CD14-positive monocyte (primary cell): ENCODE measurements around the gene DLL4. TPM values are rescaled to one million over a fixed set of nuclear protein-coding genes. Genes with fewer than 3 reads are reported as not detected.

Experiments
- DNase-seq, 3 donors: peaks; one replicate each; pipeline ENCODE4 v3.0.0-alpha.2; 2011 to 2022
- H2AFZ ChIP-seq: 2 replicates; pipeline ENCODE4 v1.6.0; 2012; ENCODE audit warnings: mild to moderate bottlenecking, low read depth, low read length, inconsistent platforms; ENCODE audit not compliant: insufficient read depth, poor library complexity, severe bottlenecking
- H3K27ac ChIP-seq, 2 donors: 1 replicate in 1 of 2; 2 replicates in 1 of 2; pipeline ENCODE4 v1.5.1; 2012 to 2013; ENCODE audit warnings: low read length in 2 of 2, control low read depth in 1 of 2, inconsistent platforms in 1 of 2, low read depth in 1 of 2, mild to moderate bottlenecking in 1 of 2
- H3K27me3 ChIP-seq, 2 donors: one replicate each; pipeline versions ENCODE4 v1.6.0 to v1.6.1; 2011 to 2013; ENCODE audit warnings: low read length in 2 of 2; ENCODE audit not compliant: control insufficient read depth in 2 of 2, insufficient read depth in 2 of 2
- H3K36me3 ChIP-seq, 2 donors: replicated peaks in 1 of 2; 1 replicate in 1 of 2; 2 replicates in 1 of 2; pipeline versions ENCODE4 v1.5.1 to v1.6.1; 2012 to 2013; ENCODE audit warnings: low read length in 2 of 2, control low read depth in 1 of 2, inconsistent platforms in 1 of 2, mild to moderate bottlenecking in 1 of 2; ENCODE audit not compliant: insufficient read depth in 2 of 2, control insufficient read depth in 1 of 2
- H3K4me1 ChIP-seq, 2 donors: 1 replicate in 1 of 2; 2 replicates in 1 of 2; pipeline versions ENCODE4 v1.5.1 to v1.6.1; 2012 to 2013; ENCODE audit warnings: low read length in 2 of 2, control low read depth in 1 of 2, inconsistent platforms in 1 of 2, mild to moderate bottlenecking in 1 of 2, moderate library complexity in 1 of 2; ENCODE audit not compliant: insufficient read depth in 2 of 2, control insufficient read depth in 1 of 2
- H3K4me2 ChIP-seq: replicated peaks from 2 replicates; pipeline ENCODE3; 2012; ENCODE audit warnings: low read length, moderate library complexity, mild to moderate bottlenecking; ENCODE audit not compliant: poor library complexity, severe bottlenecking; ENCODE audit errors: extremely low read depth
- H3K4me3 ChIP-seq, 3 experiments: fragments of 200-600 bp in 1 of 3; sonication (generic) in 1 of 3; replicated peaks in 1 of 3; 1 replicate in 2 of 3; 2 replicates in 1 of 3; pipeline ENCODE4 v1.5.1; 2011 to 2013; ENCODE audit warnings: low read length in 3 of 3, mild to moderate bottlenecking in 3 of 3, control low read depth in 2 of 3, low read depth in 2 of 3, inconsistent platforms in 1 of 3, moderate library complexity in 1 of 3
- H3K79me2 ChIP-seq: 2 replicates; pipeline ENCODE4 v1.6.0; 2012; ENCODE audit warnings: mild to moderate bottlenecking, control low read depth, inconsistent platforms, low read length, moderate library complexity; ENCODE audit not compliant: insufficient read depth
- H3K9ac ChIP-seq: 2 replicates; pipeline ENCODE4 v1.6.0; 2017; ENCODE audit warnings: low read length, mild to moderate bottlenecking; ENCODE audit not compliant: insufficient read depth, poor library complexity, severe bottlenecking
- H3K9me3 ChIP-seq, 2 donors: replicated peaks in 1 of 2; 1 replicate in 1 of 2; 2 replicates in 1 of 2; pipeline versions ENCODE4 v1.5.1 to v1.6.1; 2012 to 2013; ENCODE audit warnings: low read length in 2 of 2, control low read depth in 1 of 2; ENCODE audit not compliant: control insufficient read depth in 1 of 2, insufficient read depth in 1 of 2
- H4K20me1 ChIP-seq: 2 replicates; pipeline ENCODE4 v1.6.0; 2012; ENCODE audit warnings: mild to moderate bottlenecking, low read length, control low read depth, moderate library complexity; ENCODE audit not compliant: insufficient read depth
- H3K27ac Mint-ChIP-seq, 7 donors: one replicate each; pipeline ENCODE4 v1.8.0; 2020; ENCODE audit warnings: mild to moderate bottlenecking in 7 of 7, mixed read lengths in 7 of 7, moderate library complexity in 6 of 7, inconsistent platforms in 2 of 7
- H3K27me3 Mint-ChIP-seq, 3 donors: one replicate each; pipeline ENCODE4 v1.8.0; 2021 to 2022; ENCODE audit warnings: low read depth in 3 of 3, mild to moderate bottlenecking in 3 of 3, mixed read lengths in 3 of 3, moderate library complexity in 3 of 3, inconsistent platforms in 1 of 3
- H3K36me3 Mint-ChIP-seq, 2 donors: one replicate each; pipeline ENCODE4 v1.8.0; 2020; ENCODE audit warnings: mixed read lengths in 2 of 2, inconsistent platforms in 1 of 2, mild to moderate bottlenecking in 1 of 2
- H3K4me1 Mint-ChIP-seq: one replicate; pipeline ENCODE4 v1.8.0; 2020; ENCODE audit warnings: mild to moderate bottlenecking, mixed read lengths
- H3K4me3 Mint-ChIP-seq, 2 donors: one replicate each; pipeline ENCODE4 v1.8.0; 2020; ENCODE audit warnings: mild to moderate bottlenecking in 2 of 2, mixed read lengths in 2 of 2, moderate library complexity in 1 of 2
- H3K9me3 Mint-ChIP-seq, 7 donors: one replicate each; pipeline ENCODE4 v1.8.0; 2020 to 2022; ENCODE audit warnings: mixed read lengths in 7 of 7, mild to moderate bottlenecking in 6 of 7, moderate library complexity in 6 of 7, inconsistent platforms in 2 of 7
- WGBS: methylation state at CpG from one replicate; pipeline ENCODE4 v1.1.5; 2013; ENCODE audit warnings: missing lambda C conversion rate; ENCODE audit not compliant: insufficient coverage; 5-methylcytosine and 5-hydroxymethylcytosine counted together
- intact Hi-C, 2 donors: fragments of 100-400 bp; cut with micrococcal nuclease; formaldehyde crosslinking; loops; one replicate each; pipeline versions ENCODE4 v1.15.0 to v1.15.1; 2023
- polyA plus RNA-seq, 3 donors: library from polyadenylated mRNA; depleted of rRNA in 1 of 3; unstranded in 2 of 3; stranded (reverse) in 1 of 3; fragments of 300-500 nt in 2 of 3; fragments of >200 nt in 1 of 3; fragmentation: Illumina TruSeq in 2 of 3; gene quantifications; 1 replicate in 2 of 3; 2 replicates in 1 of 3; pipeline ENCODE4 v1.2.3, GENCODE V29; 2012 to 2021
- TF ChIP-seq, protein P1 (sequence below): fragments of 200-600 bp; IDR thresholded peaks from one replicate; pipeline ENCODE4 v1.8.0; 2022; ENCODE audit warnings: antibody characterized with exemption, mild to moderate bottlenecking

The DLL4 gene
- polyA plus RNA-seq, 3 donors = 0.07 TPM; not detected in 2

DNA sequence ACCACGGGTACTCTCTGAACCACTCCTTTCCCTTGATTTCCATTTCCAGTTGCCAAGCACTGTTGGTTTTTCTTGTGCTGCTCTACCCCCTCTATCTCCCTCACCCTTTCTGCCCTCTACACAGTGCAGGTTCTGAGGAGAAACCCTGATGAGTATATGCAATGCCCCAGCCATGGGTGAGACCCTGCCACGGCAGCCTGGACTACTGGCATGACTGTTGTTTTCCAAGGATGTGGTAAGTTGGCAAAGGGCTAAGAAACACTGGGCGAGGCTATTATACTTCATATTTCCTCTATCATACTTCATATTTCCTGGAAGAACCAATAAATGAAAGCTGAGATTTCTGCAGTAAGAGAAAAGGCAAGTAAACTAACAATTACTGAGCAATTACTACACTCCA lies 52.0 kb downstream of the DLL4 start:
- peaks cover 4% of the 10 kb centered on the region for H4K20me1 ChIP-seq
- no peaks in the 10 kb centered on the region for H3K27me3 Mint-ChIP-seq
- H3K27me3 ChIP-seq = no peaks in the 10 kb centered on the region
- H3K36me3 ChIP-seq = peaks cover 100% of the 10 kb centered on the region in 2 donors
- H3K4me2 ChIP-seq = no peak overlapping the region
- H3K36me3 Mint-ChIP-seq = peaks cover 98 to 100% of the 10 kb centered on the region in 2 donors
- no peak overlapping the region for H3K4me3 Mint-ChIP-seq
- H3K9me3 Mint-ChIP-seq = no peaks in the 10 kb centered on the region
- no peak overlapping the region for H3K27ac ChIP-seq
- H3K79me2 ChIP-seq = no peaks in the 10 kb centered on the region
- no peak overlapping the region for H2AFZ ChIP-seq
- DNase-seq = no peak
- intact Hi-C loops = no loop called here
- peak overlapping the region in 4 of 7 donors; percentile 15 to 64 (median 20) for H3K27ac Mint-ChIP-seq
- WGBS = 92% methylated on average over 1 of the region's 3 CpGs
- H3K4me3 ChIP-seq = no peak overlapping the region
- no peaks in the 10 kb centered on the region for H3K4me1 ChIP-seq
- no peak overlapping the region for H3K9ac ChIP-seq
- TF ChIP-seq, protein P1, sequence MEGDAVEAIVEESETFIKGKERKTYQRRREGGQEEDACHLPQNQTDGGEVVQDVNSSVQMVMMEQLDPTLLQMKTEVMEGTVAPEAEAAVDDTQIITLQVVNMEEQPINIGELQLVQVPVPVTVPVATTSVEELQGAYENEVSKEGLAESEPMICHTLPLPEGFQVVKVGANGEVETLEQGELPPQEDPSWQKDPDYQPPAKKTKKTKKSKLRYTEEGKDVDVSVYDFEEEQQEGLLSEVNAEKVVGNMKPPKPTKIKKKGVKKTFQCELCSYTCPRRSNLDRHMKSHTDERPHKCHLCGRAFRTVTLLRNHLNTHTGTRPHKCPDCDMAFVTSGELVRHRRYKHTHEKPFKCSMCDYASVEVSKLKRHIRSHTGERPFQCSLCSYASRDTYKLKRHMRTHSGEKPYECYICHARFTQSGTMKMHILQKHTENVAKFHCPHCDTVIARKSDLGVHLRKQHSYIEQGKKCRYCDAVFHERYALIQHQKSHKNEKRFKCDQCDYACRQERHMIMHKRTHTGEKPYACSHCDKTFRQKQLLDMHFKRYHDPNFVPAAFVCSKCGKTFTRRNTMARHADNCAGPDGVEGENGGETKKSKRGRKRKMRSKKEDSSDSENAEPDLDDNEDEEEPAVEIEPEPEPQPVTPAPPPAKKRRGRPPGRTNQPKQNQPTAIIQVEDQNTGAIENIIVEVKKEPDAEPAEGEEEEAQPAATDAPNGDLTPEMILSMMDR = no peak
- H3K9me3 ChIP-seq = no peaks in the 10 kb centered on the region
- no peaks in the 10 kb centered on the region for H3K4me1 Mint-ChIP-seq

DNA sequence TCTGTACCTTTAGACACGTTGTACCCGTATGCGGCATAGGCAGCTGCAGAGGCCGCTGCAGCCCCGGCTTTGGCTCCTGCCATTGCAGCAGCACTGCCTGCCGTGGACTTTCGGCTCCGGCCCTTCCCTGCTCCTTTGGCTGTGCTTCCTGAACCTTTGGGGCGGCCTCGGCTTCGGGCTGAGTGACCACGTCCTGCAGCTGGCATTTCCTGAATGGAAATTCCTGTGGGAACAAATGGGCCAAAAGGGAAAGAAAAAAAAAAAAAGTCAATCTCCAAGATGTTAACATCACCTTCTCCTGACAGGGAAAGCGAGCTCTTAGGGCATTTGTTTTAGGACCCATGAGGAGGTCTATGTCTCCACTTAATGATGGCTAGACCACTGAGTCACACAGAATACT lies 53.7 kb downstream of the DLL4 start:
- H3K9me3 ChIP-seq = no peaks in the 10 kb centered on the region
- H3K4me2 ChIP-seq = no peak overlapping the region
- H3K79me2 ChIP-seq = no peaks in the 10 kb centered on the region
- H3K27me3 ChIP-seq = no peaks in the 10 kb centered on the region
- H2AFZ ChIP-seq = no peak overlapping the region
- Mint-ChIP-seq H3K9me3 (no peaks in the 10 kb centered on the region), H3K4me3 (no peak overlapping the region), H3K4me1 (no peaks in the 10 kb centered on the region), H3K27me3 (no peaks in the 10 kb centered on the region), H3K36me3 (peaks cover 99 to 100% of the 10 kb centered on the region in 2 donors), H3K27ac (peak overlapping the region in 1 of 7 donors; percentile 25)
- peaks cover 4% of the 10 kb centered on the region for H4K20me1 ChIP-seq
- TF ChIP-seq, protein P1 = no peak
- DNase-seq = no peak
- no peak overlapping the region for H3K27ac ChIP-seq
- H3K36me3 ChIP-seq = peaks cover 100% of the 10 kb centered on the region in 2 donors
- intact Hi-C loops = no loop called here
- H3K4me3 ChIP-seq = no peak overlapping the region
- 93% methylated on average over 11 of the region's 13 CpGs for WGBS
- H3K9ac ChIP-seq = no peak overlapping the region
- no peaks in the 10 kb centered on the region for H3K4me1 ChIP-seq
